WTC11 (cell line): Measurements from ENCODE around the gene ONECUT2. TPM values are rescaled to one million over a fixed set of nuclear protein-coding genes. Genes with fewer than 3 reads are reported as not detected.

Experiments used
- ATAC-seq: fragments of 200-7000 bp; cut with Tn5 transposase; 2 replicates; pipeline ENCODE4 v1.10.0; 2021; ENCODE audit warnings: mild to moderate bottlenecking, moderate library complexity
- CTCF ChIA-PET: fragments of 300-600 bp; sonication (Branson Sonifier 250); formaldehyde crosslinking; loops from one replicate; lab custom pipeline; 2021; ENCODE audit warnings: antibody characterized with exemption; lab: Charles Lee
- POLR2A ChIA-PET: fragments of 350-600 bp; sonication (Branson Sonifier 250); formaldehyde crosslinking; loops from one replicate; lab custom pipeline; 2021; ENCODE audit warnings: antibody characterized with exemption; lab: Charles Lee
- DNase-seq: peaks from one replicate; pipeline ENCODE4 v3.0.0; 2021; ENCODE audit warnings: low spot score
- H3K27ac Mint-ChIP-seq: 2 replicates; pipeline ENCODE4 v1.8.0; 2021; ENCODE audit warnings: mixed read lengths
- H3K27me3 Mint-ChIP-seq: 2 replicates; pipeline ENCODE4 v1.8.0; 2021; ENCODE audit warnings: low read depth, mild to moderate bottlenecking, moderate library complexity, mixed read lengths
- H3K36me3 Mint-ChIP-seq: 2 replicates; pipeline ENCODE4 v1.8.0; 2021; ENCODE audit warnings: mixed read lengths
- H3K4me1 Mint-ChIP-seq: 2 replicates; pipeline ENCODE4 v1.8.0; 2022; ENCODE audit warnings: mixed read lengths
- H3K4me3 Mint-ChIP-seq: 2 replicates; pipeline ENCODE4 v1.8.0; 2021; ENCODE audit warnings: mild to moderate bottlenecking, moderate library complexity, mixed read lengths
- H3K9me3 Mint-ChIP-seq: 2 replicates; pipeline ENCODE4 v1.8.0; 2021; ENCODE audit warnings: mixed read lengths
- CREB1 ChIP-seq: sonication (generic); formaldehyde crosslinking; IDR thresholded peaks from 2 replicates; pipeline ENCODE4 v1.8.0; 2023; ENCODE audit warnings: mild to moderate bottlenecking, missing genetic modification reagents
- ETV6 ChIP-seq: sonication (generic); formaldehyde crosslinking; IDR thresholded peaks from 2 replicates; pipeline ENCODE4 v1.8.1; 2022; ENCODE audit warnings: mild to moderate bottlenecking, missing genetic modification reagents
- FOXJ3 ChIP-seq: sonication (generic); formaldehyde crosslinking; IDR thresholded peaks from 2 replicates; pipeline ENCODE4 v1.9.0; 2021; ENCODE audit warnings: missing genetic modification reagents, mild to moderate bottlenecking, borderline replicate concordance
- GRHL2 ChIP-seq: fragments of 250-450 bp; sonication (Bioruptor Pico); IDR thresholded peaks from 2 replicates; pipeline ENCODE4 v1.8.0; 2022; ENCODE audit warnings: mild to moderate bottlenecking, moderate library complexity; ENCODE audit not compliant: insufficient replicate concordance, severe bottlenecking
- HMGA2 ChIP-seq: fragments of 250-450 bp; sonication (Bioruptor Pico); IDR thresholded peaks from 2 replicates; pipeline ENCODE4 v1.4.0; 2021; ENCODE audit warnings: mild to moderate bottlenecking, moderate library complexity
- IRF2 ChIP-seq: sonication (generic); formaldehyde crosslinking; IDR thresholded peaks from 2 replicates; pipeline ENCODE4 v1.8.0; 2022; ENCODE audit warnings: low read depth, missing genetic modification reagents, borderline replicate concordance
- JAZF1 ChIP-seq: fragments of 250-450 bp; sonication (Bioruptor Pico); IDR thresholded peaks from 2 replicates; pipeline ENCODE4 v1.9.0; 2021; ENCODE audit warnings: moderate library complexity, mild to moderate bottlenecking, inconsistent platforms
- JUN ChIP-seq: sonication (generic); formaldehyde crosslinking; IDR thresholded peaks from 2 replicates; pipeline ENCODE4 v1.8.0; 2023; ENCODE audit warnings: mild to moderate bottlenecking, missing genetic modification reagents
- KAT7 ChIP-seq: sonication (generic); formaldehyde crosslinking; IDR thresholded peaks from 2 replicates; pipeline ENCODE4 v1.8.1; 2023; ENCODE audit warnings: missing genetic modification reagents, mild to moderate bottlenecking, borderline replicate concordance
- MYBL2 ChIP-seq: sonication (generic); formaldehyde crosslinking; IDR thresholded peaks from 2 replicates; pipeline ENCODE4 v1.8.1; 2023; ENCODE audit warnings: mild to moderate bottlenecking, moderate library complexity, missing genetic modification reagents
- NFE2L1 ChIP-seq: sonication (generic); formaldehyde crosslinking; IDR thresholded peaks from 2 replicates; pipeline ENCODE4 v1.8.1; 2023; ENCODE audit warnings: missing genetic modification reagents
- NFYB ChIP-seq: sonication (generic); formaldehyde crosslinking; conservative IDR thresholded peaks from 2 replicates; pipeline ENCODE4 v1.8.0; 2022; ENCODE audit warnings: low read depth, missing genetic modification reagents
- NR3C1 ChIP-seq: sonication (generic); formaldehyde crosslinking; conservative IDR thresholded peaks from 2 replicates; pipeline ENCODE4 v1.8.1; 2023; ENCODE audit warnings: low read depth, mild to moderate bottlenecking, missing genetic modification reagents
- PRRX2 ChIP-seq: fragments of 250-450 bp; sonication (Bioruptor Pico); IDR thresholded peaks from 2 replicates; pipeline ENCODE4 v1.8.0; 2021; ENCODE audit warnings: mild to moderate bottlenecking
- SMAD4 ChIP-seq: sonication (generic); formaldehyde crosslinking; IDR thresholded peaks from 2 replicates; pipeline ENCODE4 v1.8.0; 2022; ENCODE audit warnings: mild to moderate bottlenecking, missing genetic modification reagents
- SOX15 ChIP-seq: fragments of 250-450 bp; sonication (Bioruptor Pico); IDR thresholded peaks from 2 replicates; pipeline ENCODE4 v1.9.0; 2021; ENCODE audit warnings: mild to moderate bottlenecking
- TP53 ChIP-seq: sonication (generic); formaldehyde crosslinking; IDR thresholded peaks from 2 replicates; pipeline ENCODE4 v1.8.1; 2023; ENCODE audit warnings: mild to moderate bottlenecking, missing genetic modification reagents
- ZNF232 ChIP-seq: sonication (generic); formaldehyde crosslinking; IDR thresholded peaks from 2 replicates; pipeline ENCODE4 v1.8.0; 2022; ENCODE audit warnings: mild to moderate bottlenecking, missing genetic modification reagents
- ZNF317 ChIP-seq: sonication (generic); formaldehyde crosslinking; IDR thresholded peaks from 2 replicates; pipeline ENCODE4 v1.8.1; 2023; ENCODE audit warnings: low read depth, mild to moderate bottlenecking, moderate library complexity, missing genetic modification reagents, borderline replicate concordance
- ZNF416 ChIP-seq: fragments of 250-450 bp; sonication (Bioruptor Pico); IDR thresholded peaks from 2 replicates; pipeline ENCODE4 v1.9.0; 2021; ENCODE audit warnings: mild to moderate bottlenecking, inconsistent platforms
- total RNA-seq: library from RNA; stranded (reverse); gene quantifications from 3 replicates; pipeline ENCODE4 v1.2.3, GENCODE V29; 2021
- TF ChIP-seq, protein P1 (sequence below): sonication (generic); formaldehyde crosslinking; IDR thresholded peaks from 2 replicates; pipeline ENCODE4 v1.8.0; 2023; ENCODE audit warnings: missing genetic modification reagents
- TF ChIP-seq, protein P2 (sequence below): sonication (generic); formaldehyde crosslinking; IDR thresholded peaks from 2 replicates; pipeline ENCODE4 v1.8.1; 2022; ENCODE audit warnings: low read depth, mild to moderate bottlenecking, moderate library complexity, missing genetic modification reagents, borderline replicate concordance
- TF ChIP-seq, protein P3 (sequence below): sonication (generic); formaldehyde crosslinking; conservative IDR thresholded peaks from 2 replicates; pipeline ENCODE4 v1.8.1; 2022; ENCODE audit warnings: mild to moderate bottlenecking, missing genetic modification reagents
- TF ChIP-seq, protein P4 (sequence below): sonication (generic); formaldehyde crosslinking; IDR thresholded peaks from 2 replicates; pipeline ENCODE4 v1.8.1; 2023; ENCODE audit warnings: mild to moderate bottlenecking, missing genetic modification reagents, moderate library complexity
- TF ChIP-seq, protein P5 (sequence below): sonication (generic); formaldehyde crosslinking; IDR thresholded peaks from 2 replicates; pipeline ENCODE4 v1.8.0; 2022; ENCODE audit warnings: mild to moderate bottlenecking, missing genetic modification reagents
- TF ChIP-seq, protein P6 (sequence below): fragments of 250-450 bp; sonication (Bioruptor Pico); IDR thresholded peaks from 2 replicates; pipeline ENCODE4 v1.9.0; 2021; ENCODE audit warnings: moderate library complexity, mild to moderate bottlenecking, inconsistent platforms, borderline replicate concordance
- TF ChIP-seq, protein P7 (sequence below): sonication (generic); formaldehyde crosslinking; IDR thresholded peaks from 2 replicates; pipeline ENCODE4 v1.8.1; 2023; ENCODE audit warnings: mild to moderate bottlenecking, moderate library complexity, missing genetic modification reagents
- TF ChIP-seq, protein P8 (sequence below): fragments of 250-450 bp; sonication (Bioruptor Pico); IDR thresholded peaks from 2 replicates; pipeline ENCODE4 v1.9.0; 2021; ENCODE audit warnings: mild to moderate bottlenecking
- TF ChIP-seq, protein P9 (sequence below): sonication (generic); formaldehyde crosslinking; IDR thresholded peaks from 2 replicates; pipeline ENCODE4 v1.8.1; 2022; ENCODE audit warnings: low read depth, missing genetic modification reagents, borderline replicate concordance

Gene ONECUT2
- total RNA-seq, 1 experiment from 2014 or later = 0.87 TPM

DNA sequence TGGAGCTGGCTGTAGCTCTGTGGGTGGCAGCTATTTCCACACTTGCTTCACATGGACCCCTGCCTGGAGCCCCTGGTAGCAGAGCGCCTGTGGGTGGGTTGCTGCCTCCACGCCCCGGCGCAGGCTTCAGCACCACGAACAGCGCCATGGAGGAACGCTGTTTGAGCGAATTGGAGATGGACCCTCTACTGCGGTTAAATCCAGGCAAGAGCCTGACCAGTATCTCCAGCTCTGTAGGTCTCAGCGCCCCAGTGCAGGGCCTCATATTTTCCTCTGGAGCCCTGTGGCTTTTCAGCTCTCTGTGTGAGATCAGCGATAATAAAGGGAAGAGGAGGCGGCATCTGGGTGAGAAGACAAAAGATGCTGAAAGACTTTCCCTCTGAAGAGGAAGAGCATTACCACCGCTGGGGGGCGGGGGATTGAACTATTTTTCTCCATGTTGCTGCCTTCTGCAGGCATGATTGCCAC is 12.0 kb downstream of the ONECUT2 start (continued):
- TF ChIP-seq, protein P1, sequence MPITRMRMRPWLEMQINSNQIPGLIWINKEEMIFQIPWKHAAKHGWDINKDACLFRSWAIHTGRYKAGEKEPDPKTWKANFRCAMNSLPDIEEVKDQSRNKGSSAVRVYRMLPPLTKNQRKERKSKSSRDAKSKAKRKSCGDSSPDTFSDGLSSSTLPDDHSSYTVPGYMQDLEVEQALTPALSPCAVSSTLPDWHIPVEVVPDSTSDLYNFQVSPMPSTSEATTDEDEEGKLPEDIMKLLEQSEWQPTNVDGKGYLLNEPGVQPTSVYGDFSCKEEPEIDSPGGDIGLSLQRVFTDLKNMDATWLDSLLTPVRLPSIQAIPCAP (CRISPR knock-in tag) = peak; percentile 92; the same call in 1 of the 2 replicates
- TF ChIP-seq, protein P2, sequence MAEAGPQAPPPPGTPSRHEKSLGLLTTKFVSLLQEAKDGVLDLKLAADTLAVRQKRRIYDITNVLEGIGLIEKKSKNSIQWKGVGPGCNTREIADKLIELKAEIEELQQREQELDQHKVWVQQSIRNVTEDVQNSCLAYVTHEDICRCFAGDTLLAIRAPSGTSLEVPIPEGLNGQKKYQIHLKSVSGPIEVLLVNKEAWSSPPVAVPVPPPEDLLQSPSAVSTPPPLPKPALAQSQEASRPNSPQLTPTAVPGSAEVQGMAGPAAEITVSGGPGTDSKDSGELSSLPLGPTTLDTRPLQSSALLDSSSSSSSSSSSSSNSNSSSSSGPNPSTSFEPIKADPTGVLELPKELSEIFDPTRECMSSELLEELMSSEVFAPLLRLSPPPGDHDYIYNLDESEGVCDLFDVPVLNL (CRISPR knock-in tag) = peak; percentile 93
- TF ChIP-seq CREB1 (CRISPR knock-in tag) = peak; percentile 78
- no peak for TF ChIP-seq FOXJ3 (CRISPR knock-in tag)
- TF ChIP-seq, protein P3, sequence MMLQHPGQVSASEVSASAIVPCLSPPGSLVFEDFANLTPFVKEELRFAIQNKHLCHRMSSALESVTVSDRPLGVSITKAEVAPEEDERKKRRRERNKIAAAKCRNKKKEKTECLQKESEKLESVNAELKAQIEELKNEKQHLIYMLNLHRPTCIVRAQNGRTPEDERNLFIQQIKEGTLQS (CRISPR knock-in tag) = no peak
- TF ChIP-seq, protein P4, sequence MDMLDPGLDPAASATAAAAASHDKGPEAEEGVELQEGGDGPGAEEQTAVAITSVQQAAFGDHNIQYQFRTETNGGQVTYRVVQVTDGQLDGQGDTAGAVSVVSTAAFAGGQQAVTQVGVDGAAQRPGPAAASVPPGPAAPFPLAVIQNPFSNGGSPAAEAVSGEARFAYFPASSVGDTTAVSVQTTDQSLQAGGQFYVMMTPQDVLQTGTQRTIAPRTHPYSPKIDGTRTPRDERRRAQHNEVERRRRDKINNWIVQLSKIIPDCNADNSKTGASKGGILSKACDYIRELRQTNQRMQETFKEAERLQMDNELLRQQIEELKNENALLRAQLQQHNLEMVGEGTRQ (CRISPR knock-in tag) = 0 out of 2 replicates have a peak, but pooled peaks have one; percentile 37
- peak; percentile 96 for TF ChIP-seq JUN (CRISPR knock-in tag)
- peak; percentile 91 for TF ChIP-seq MYBL2 (CRISPR knock-in tag)
- peak; percentile 92 for TF ChIP-seq NFE2L1
- TF ChIP-seq, protein P5, sequence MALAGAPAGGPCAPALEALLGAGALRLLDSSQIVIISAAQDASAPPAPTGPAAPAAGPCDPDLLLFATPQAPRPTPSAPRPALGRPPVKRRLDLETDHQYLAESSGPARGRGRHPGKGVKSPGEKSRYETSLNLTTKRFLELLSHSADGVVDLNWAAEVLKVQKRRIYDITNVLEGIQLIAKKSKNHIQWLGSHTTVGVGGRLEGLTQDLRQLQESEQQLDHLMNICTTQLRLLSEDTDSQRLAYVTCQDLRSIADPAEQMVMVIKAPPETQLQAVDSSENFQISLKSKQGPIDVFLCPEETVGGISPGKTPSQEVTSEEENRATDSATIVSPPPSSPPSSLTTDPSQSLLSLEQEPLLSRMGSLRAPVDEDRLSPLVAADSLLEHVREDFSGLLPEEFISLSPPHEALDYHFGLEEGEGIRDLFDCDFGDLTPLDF (CRISPR knock-in tag) = peak; percentile 81; the same call in 1 of the 2 replicates
- TF ChIP-seq IRF2 (CRISPR knock-in tag) = 0 out of 2 replicates have a peak, but pooled peaks have one; percentile 83
- peak; percentile 96 for TF ChIP-seq ETV6
- TF ChIP-seq, protein P6, sequence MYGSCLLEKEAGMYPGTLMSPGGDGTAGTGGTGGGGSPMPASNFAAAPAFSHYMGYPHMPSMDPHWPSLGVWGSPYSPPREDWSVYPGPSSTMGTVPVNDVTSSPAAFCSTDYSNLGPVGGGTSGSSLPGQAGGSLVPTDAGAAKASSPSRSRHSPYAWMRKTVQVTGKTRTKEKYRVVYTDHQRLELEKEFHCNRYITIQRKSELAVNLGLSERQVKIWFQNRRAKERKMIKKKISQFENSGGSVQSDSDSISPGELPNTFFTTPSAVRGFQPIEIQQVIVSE (CRISPR knock-in tag) = no peak
- TF ChIP-seq, protein P7, sequence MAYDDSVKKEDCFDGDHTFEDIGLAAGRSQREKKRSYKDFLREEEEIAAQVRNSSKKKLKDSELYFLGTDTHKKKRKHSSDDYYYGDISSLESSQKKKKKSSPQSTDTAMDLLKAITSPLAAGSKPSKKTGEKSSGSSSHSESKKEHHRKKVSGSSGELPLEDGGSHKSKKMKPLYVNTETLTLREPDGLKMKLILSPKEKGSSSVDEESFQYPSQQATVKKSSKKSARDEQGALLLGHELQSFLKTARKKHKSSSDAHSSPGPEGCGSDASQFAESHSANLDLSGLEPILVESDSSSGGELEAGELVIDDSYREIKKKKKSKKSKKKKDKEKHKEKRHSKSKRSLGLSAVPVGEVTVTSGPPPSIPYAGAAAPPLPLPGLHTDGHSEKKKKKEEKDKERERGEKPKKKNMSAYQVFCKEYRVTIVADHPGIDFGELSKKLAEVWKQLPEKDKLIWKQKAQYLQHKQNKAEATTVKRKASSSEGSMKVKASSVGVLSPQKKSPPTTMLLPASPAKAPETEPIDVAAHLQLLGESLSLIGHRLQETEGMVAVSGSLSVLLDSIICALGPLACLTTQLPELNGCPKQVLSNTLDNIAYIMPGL (CRISPR knock-in tag) = 0 out of 2 replicates have a peak, but pooled peaks have one; percentile 66
- 0 out of 2 replicates have a peak, but pooled peaks have one; percentile 78 for TF ChIP-seq SMAD4 (CRISPR knock-in tag)
- TF ChIP-seq NR3C1 (CRISPR knock-in tag) = peak; percentile 92; the same call in 1 of the 2 replicates
- TF ChIP-seq, all 79 proteins: peak for 48

DNA sequence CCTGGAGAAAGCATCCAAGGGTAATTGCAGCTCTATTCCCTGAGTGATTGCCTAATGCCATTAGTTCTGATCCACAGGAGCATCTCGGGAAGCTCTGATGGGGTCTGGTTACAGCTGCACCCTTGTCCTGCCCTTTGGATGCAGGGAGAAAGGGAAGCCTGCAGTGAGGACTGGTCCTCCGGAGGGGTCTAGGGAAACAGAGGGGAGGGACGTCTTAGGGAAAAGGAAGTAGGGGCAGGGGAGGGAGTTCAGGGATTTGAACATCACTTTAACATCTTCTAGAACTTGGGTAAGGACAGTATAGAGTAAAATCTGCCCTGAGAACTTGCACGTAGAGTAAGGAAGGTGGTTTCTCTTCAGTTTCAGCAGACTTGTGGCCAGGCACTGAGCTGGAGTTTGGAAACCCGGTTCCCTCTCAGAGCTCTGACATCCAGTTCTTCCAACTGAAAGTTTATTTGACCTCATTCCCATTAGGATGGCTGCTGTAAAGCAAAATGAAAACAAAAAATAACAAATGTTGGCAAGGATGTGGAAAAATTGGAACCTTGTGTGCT is 20.5 kb downstream of the ONECUT2 start:
- Mint-ChIP-seq H3K4me3 (no peak overlapping the region), H3K9me3 (peaks cover 5% of the 10 kb centered on the region; the same call in 1 of the 2 replicates)
- no peak for TF ChIP-seq PRRX2
- no peak for TF ChIP-seq HMGA2 (CRISPR knock-in tag)
- TF ChIP-seq NFYB (CRISPR knock-in tag) = no peak
- TF ChIP-seq NFE2L1 = no peak
- TF ChIP-seq, protein P8, sequence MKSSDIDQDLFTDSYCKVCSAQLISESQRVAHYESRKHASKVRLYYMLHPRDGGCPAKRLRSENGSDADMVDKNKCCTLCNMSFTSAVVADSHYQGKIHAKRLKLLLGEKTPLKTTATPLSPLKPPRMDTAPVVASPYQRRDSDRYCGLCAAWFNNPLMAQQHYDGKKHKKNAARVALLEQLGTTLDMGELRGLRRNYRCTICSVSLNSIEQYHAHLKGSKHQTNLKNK (CRISPR knock-in tag) = no peak
- no peak for TF ChIP-seq ZNF416
- TF ChIP-seq JAZF1 (CRISPR knock-in tag) = no peak
- no peak for TF ChIP-seq GRHL2 (CRISPR knock-in tag)
- TF ChIP-seq TP53 (CRISPR knock-in tag) = no peak
- TF ChIP-seq, protein P9, sequence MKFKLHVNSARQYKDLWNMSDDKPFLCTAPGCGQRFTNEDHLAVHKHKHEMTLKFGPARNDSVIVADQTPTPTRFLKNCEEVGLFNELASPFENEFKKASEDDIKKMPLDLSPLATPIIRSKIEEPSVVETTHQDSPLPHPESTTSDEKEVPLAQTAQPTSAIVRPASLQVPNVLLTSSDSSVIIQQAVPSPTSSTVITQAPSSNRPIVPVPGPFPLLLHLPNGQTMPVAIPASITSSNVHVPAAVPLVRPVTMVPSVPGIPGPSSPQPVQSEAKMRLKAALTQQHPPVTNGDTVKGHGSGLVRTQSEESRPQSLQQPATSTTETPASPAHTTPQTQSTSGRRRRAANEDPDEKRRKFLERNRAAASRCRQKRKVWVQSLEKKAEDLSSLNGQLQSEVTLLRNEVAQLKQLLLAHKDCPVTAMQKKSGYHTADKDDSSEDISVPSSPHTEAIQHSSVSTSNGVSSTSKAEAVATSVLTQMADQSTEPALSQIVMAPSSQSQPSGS = no peak
- no peak for TF ChIP-seq KAT7 (CRISPR knock-in tag)
- no peak for TF ChIP-seq ZNF317 (CRISPR knock-in tag)
- TF ChIP-seq ZNF232 (CRISPR knock-in tag) = no peak
- no peak for TF ChIP-seq SOX15

More for the DNA sequence above, 20.5 kb downstream of the ONECUT2 start:
- no peaks in the 10 kb centered on the region; the same call in 1 of the 2 replicates for H3K4me1 Mint-ChIP-seq
- H3K36me3 Mint-ChIP-seq = no peaks in the 10 kb centered on the region
- ATAC-seq = no peak
- CTCF ChIA-PET = interaction anchor here (0.9 kb wide), 1 partner anchor 8 kb away, joined by 3 read pairs; no protein-coding TSS in a partner anchor
- H3K27me3 Mint-ChIP-seq = no peaks in the 10 kb centered on the region
- no peak for DNase-seq
- no peak overlapping the region for H3K27ac Mint-ChIP-seq
- POLR2A ChIA-PET = no interaction called here
